ENCODE data around the gene DOC2B.

DNA sequence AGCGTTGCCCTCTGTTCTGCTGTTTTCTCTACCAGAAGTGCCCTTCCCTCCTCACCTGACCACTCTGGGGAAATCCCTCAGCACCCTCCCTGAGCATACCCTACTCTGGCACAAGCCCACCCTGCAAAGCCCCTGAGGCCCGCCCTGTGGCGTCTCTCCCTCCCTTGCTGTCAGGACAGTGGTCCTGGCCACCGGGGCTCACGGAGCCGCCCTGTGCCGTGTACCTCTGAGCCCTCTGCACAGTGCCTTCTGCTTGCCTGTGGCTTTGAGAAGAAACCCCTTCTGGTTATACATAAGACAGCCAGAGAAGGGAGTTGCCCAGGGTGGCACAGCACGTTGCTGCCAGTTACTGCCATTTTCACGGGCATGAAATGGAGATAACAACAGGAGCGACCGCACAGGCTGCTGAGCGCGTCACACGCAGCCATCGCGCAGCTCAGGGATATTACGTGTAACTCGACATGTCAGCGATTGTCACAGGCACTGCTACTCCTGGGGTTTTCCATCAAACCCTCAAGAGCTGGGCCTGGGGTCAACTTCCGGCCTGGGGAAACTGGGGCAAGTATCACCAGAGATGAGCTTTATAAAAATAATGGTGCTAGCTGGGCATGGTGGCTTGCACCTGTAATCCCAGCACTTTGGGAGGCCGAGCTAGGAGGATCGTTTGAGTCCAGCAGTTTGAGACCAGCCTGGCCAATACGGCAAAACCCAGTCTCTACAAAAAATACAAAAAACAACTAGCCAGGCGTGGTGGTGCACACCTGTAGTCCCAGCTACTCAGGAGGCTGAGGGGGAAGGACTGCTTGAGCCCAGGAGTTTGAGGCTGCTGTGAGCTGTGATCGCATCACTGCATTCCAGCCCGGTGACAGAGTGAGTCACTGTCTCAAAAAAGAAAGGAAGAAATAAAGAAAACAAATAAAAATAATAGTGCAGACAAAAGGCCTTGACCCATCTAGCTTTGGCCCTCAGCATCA lies 29.3 kb downstream of the DOC2B start:
- TF ChIP-seq, protein P1, sequence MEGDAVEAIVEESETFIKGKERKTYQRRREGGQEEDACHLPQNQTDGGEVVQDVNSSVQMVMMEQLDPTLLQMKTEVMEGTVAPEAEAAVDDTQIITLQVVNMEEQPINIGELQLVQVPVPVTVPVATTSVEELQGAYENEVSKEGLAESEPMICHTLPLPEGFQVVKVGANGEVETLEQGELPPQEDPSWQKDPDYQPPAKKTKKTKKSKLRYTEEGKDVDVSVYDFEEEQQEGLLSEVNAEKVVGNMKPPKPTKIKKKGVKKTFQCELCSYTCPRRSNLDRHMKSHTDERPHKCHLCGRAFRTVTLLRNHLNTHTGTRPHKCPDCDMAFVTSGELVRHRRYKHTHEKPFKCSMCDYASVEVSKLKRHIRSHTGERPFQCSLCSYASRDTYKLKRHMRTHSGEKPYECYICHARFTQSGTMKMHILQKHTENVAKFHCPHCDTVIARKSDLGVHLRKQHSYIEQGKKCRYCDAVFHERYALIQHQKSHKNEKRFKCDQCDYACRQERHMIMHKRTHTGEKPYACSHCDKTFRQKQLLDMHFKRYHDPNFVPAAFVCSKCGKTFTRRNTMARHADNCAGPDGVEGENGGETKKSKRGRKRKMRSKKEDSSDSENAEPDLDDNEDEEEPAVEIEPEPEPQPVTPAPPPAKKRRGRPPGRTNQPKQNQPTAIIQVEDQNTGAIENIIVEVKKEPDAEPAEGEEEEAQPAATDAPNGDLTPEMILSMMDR (optimal IDR thresholded peaks at IDR 0.05 in 1 of 3, IDR thresholded peaks at IDR 0.05 in 1 of 3, conservative IDR thresholded peaks at IDR 0.05 in 1 of 3; ENCODE audit: extremely low read depth in 1 of 3, insufficient read depth in 2 of 3, low read length in 3 of 3) = no peak
- TF ChIP-seq EZH2 (IDR thresholded peaks at IDR 0.05; ENCODE audit: low read length) = no peak
